GM23338 (cell line): ENCODE measurements around the gene PDE1A. TPM values are rescaled to one million over a fixed set of nuclear protein-coding genes. Genes with fewer than 3 reads are reported as not detected.

ENCODE experiments used
- CREB1 ChIP-seq: fragments of 250-450 bp; sonication (Bioruptor Pico); IDR thresholded peaks from 2 replicates; pipeline ENCODE4 v1.5.0; 2020; ENCODE audit warnings: low read depth, mild to moderate bottlenecking, moderate library complexity
- EZH2 ChIP-seq: fragments of 200-600 bp; sonication (generic); IDR thresholded peaks from one replicate; pipeline ENCODE4 v1.8.0; 2017; ENCODE audit warnings: antibody characterized with exemption, mild to moderate bottlenecking, low read depth; ENCODE audit not compliant: unreplicated experiment
- EZH2phosphoT487 ChIP-seq: fragments of 200-600 bp; sonication (generic); IDR thresholded peaks from one replicate; pipeline ENCODE4 v1.8.1; 2018; ENCODE audit warnings: antibody characterized with exemption; ENCODE audit not compliant: unreplicated experiment
- JUNB ChIP-seq: IDR thresholded peaks from one replicate; pipeline ENCODE4 v1.6.1; 2016; ENCODE audit warnings: antibody characterized with exemption; ENCODE audit not compliant: unreplicated experiment
- POLR2AphosphoS5 ChIP-seq: IDR thresholded peaks from 2 replicates; pipeline ENCODE4 v1.6.1; 2016; ENCODE audit warnings: antibody characterized with exemption, low read depth
- REST ChIP-seq: IDR thresholded peaks from one replicate; pipeline ENCODE4 v1.6.1; 2018; ENCODE audit warnings: antibody characterized with exemption; ENCODE audit not compliant: unreplicated experiment
- ZNF331 ChIP-seq: fragments of 250-450 bp; sonication (Bioruptor Pico); IDR thresholded peaks from 2 replicates; pipeline ENCODE4 v1.5.0; 2020; ENCODE audit warnings: low read depth, mild to moderate bottlenecking, moderate library complexity
- polyA plus RNA-seq: library from polyadenylated mRNA; unstranded; fragments of >200 nt; fragmentation: Nextera tagmentation; extraction: Ambion mirVana; gene quantifications from 2 replicates; pipeline ENCODE4 v1.2.1, GENCODE V29; 2016
- total RNA-seq: library from RNA; depleted of rRNA; stranded (reverse); fragments of >200 nt; shearing (Covaris generic); gene quantifications from 2 replicates; pipeline ENCODE4 v1.2.3, GENCODE V29; 2014
- TF ChIP-seq, protein P1 (sequence below): fragments of 250-450 bp; sonication (Bioruptor Pico); IDR thresholded peaks from 2 replicates; pipeline ENCODE4 v1.5.0; 2020; ENCODE audit warnings: mild to moderate bottlenecking, moderate library complexity

The PDE1A gene
- total and polyA plus RNA-seq, 2 experiments from 2014 or later: 0.28 to 0.31 TPM

GRCh38 chr2:182463760-182464159, 36.9 kb upstream of the PDE1A start (continued):
- TF ChIP-seq, protein P1, sequence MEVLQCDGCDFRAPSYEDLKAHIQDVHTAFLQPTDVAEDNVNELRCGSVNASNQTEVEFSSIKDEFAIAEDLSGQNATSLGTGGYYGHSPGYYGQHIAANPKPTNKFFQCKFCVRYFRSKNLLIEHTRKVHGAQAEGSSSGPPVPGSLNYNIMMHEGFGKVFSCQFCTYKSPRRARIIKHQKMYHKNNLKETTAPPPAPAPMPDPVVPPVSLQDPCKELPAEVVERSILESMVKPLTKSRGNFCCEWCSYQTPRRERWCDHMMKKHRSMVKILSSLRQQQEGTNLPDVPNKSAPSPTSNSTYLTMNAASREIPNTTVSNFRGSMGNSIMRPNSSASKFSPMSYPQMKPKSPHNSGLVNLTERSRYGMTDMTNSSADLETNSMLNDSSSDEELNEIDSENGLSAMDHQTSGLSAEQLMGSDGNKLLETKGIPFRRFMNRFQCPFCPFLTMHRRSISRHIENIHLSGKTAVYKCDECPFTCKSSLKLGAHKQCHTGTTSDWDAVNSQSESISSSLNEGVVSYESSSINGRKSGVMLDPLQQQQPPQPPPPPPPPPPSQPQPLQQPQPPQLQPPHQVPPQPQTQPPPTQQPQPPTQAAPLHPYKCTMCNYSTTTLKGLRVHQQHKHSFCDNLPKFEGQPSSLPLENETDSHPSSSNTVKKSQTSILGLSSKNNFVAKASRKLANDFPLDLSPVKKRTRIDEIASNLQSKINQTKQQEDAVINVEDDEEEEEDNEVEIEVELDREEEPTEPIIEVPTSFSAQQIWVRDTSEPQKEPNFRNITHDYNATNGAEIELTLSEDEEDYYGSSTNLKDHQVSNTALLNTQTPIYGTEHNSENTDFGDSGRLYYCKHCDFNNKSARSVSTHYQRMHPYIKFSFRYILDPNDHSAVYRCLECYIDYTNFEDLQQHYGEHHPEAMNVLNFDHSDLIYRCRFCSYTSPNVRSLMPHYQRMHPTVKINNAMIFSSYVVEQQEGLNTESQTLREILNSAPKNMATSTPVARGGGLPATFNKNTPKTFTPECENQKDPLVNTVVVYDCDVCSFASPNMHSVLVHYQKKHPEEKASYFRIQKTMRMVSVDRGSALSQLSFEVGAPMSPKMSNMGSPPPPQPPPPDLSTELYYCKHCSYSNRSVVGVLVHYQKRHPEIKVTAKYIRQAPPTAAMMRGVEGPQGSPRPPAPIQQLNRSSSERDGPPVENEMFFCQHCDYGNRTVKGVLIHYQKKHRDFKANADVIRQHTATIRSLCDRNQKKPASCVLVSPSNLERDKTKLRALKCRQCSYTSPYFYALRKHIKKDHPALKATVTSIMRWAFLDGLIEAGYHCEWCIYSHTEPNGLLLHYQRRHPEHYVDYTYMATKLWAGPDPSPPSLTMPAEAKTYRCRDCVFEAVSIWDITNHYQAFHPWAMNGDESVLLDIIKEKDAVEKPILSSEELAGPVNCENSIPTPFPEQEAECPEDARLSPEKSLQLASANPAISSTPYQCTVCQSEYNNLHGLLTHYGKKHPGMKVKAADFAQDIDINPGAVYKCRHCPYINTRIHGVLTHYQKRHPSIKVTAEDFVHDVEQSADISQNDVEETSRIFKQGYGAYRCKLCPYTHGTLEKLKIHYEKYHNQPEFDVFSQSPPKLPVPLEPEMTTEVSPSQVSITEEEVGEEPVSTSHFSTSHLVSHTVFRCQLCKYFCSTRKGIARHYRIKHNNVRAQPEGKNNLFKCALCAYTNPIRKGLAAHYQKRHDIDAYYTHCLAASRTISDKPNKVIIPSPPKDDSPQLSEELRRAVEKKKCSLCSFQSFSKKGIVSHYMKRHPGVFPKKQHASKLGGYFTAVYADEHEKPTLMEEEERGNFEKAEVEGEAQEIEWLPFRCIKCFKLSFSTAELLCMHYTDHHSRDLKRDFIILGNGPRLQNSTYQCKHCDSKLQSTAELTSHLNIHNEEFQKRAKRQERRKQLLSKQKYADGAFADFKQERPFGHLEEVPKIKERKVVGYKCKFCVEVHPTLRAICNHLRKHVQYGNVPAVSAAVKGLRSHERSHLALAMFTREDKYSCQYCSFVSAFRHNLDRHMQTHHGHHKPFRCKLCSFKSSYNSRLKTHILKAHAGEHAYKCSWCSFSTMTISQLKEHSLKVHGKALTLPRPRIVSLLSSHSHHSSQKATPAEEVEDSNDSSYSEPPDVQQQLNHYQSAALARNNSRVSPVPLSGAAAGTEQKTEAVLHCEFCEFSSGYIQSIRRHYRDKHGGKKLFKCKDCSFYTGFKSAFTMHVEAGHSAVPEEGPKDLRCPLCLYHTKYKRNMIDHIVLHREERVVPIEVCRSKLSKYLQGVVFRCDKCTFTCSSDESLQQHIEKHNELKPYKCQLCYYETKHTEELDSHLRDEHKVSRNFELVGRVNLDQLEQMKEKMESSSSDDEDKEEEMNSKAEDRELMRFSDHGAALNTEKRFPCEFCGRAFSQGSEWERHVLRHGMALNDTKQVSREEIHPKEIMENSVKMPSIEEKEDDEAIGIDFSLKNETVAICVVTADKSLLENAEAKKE (CRISPR knock-in tag): no peak
- TF ChIP-seq EZH2phosphoT487 (no peak), REST (no peak), ZNF331 (no peak), CREB1 (CRISPR knock-in tag) (no peak), JUNB (no peak), EZH2 (no peak), POLR2AphosphoS5 (no peak)
